ENCODE results near the gene CFAP299.
"Not testable (repeated sequence)": the region's sequence is repeated elsewhere in the genome, so short reads cannot be mapped to it uniquely, and the experiment has no call there.

CFAP299 gene

DNA sequence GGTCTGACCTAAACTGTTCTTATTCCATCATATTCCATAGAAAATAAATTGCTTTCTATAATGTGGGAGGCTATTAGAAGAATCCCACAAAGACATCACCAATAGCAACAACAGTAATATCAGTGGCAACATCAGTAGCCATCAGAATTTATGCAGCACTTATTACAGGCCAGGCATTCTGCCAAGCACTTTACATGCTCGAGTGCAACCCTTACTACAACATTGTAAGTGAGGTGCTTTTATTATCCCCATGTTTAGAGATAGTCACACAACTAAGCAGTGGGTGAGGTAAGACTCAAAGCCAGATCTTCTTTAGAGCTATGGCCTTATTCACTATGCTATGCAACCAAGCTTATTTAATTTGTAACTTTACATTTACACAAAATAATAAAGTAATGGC, 377.9 kb downstream of the CFAP299 start:
- no peak for DNase-seq (ENCODE audit: low read depth, low spot score)

DNA sequence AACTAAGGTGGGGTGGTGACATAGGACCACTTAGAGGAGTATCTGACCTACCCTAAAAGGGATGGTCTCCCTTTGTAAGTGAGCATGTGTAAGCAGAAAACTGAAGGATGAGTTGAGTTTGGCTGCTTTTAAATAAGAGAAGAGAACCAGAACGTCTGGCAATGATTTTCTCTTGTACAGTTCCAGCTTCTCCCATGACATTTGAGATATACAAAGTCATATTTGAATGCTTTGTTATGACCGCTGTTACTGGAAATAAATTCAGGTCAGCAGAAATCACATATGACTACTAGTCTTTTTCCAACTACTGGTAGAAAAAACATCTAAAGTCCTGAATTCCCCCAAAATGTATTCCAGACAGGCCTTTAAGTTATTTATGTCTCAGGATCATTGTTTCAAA, 381.7 kb downstream of the CFAP299 start:
- no peak for DNase-seq (ENCODE audit: low read depth, low spot score)

DNA sequence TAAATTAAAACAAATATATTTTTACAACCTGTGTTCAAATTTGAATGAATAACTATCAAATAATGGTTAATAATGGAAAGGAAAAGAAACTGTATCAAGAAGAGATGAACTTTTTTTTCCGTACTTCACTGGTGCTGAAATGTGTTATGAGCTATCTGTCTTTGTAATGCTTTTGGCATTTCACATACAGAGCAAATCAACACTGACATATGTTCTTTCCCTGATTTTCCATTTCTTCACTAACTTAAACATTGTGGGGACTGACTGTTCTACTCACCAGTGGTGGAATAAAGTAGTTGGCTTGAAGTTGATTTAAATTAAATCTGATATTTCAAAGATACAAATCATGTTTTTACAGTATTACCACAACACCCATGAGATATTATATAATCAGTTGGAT, 390.9 kb downstream of the CFAP299 start:
- no peak for DNase-seq (ENCODE audit: low read depth, low spot score)

DNA sequence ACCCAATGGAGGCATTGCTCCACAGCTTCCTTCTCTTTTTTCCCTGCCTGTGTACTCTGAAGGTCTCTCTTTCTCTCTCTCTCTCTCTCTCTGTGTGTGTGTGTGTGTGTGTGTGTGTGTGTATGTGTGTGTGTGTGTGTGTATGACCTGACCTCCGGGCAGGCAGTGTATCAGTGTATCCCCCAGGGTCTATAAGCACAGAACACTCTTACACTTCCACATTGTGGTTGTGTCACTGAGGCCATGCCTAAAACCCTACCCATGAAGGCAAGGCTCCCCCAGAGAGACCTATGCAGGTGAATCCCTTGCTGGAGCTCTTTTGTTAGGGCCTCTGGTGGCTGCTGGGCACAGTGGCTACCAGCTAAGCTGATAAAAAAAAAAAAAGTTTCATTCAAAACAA, 394.6 kb downstream of the CFAP299 start:
- DNase-seq (ENCODE audit: low read depth, low spot score), result no peak

DNA sequence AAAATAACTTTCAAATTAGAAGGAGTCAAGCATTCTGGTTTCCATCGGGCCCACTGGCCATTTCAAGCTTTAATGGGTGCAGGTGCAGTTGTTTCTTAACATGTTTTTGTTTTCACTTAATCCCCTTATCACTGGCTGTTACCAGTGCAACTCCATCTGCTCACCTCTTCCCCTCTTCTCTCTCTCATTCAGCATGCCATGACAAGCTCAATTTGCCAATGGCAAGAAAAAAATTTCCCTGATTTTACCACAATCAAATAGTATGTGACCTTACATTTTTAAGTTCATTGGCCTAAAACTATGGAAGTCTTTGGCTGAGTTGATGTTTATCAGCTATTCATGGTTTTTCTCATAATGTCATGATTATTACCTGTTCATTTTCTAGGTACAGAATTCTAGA, 395.9 kb downstream of the CFAP299 start:
- no peak for DNase-seq (ENCODE audit: low read depth, low spot score)

DNA sequence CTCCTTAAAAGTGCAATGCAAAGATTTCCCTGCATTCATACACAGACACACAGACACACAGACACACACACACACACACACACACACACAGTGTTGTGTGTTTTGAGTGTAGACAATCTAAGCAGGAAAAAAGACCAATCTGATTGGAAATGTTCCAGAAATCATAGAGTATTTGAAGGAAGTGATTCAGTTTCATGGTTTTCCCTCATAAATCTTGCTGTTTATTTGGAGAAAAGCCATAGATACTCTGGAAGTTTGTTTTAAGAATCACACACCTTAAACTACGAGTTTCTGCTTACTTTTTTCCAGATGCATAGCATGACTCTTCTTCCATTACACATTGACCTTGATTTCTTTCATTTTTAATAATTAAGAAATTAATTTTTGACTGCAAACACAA, 396.5 kb downstream of the CFAP299 start:
- no peak for DNase-seq (ENCODE audit: low read depth, low spot score)

DNA sequence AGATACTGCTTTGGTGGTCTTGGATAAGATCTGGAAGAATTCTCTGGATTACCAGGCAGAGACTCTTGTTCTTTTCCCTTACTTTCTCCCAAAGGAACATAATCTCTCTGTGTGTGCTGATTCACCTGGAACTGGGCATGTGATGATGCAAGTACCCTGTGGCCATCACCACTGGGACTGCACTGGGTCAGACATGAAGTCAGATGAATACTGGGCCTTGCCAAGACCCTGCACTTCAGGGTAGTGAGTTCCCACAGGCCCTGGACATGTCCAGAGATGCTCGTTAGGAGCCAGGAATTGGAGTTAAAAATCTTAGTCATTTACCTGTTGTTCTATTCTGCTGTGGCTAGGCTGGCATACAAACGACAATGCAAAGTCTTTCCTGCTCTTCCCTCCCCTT, 404.8 kb downstream of the CFAP299 start:
- DNase-seq (ENCODE audit: low read depth, low spot score), result no peak

DNA sequence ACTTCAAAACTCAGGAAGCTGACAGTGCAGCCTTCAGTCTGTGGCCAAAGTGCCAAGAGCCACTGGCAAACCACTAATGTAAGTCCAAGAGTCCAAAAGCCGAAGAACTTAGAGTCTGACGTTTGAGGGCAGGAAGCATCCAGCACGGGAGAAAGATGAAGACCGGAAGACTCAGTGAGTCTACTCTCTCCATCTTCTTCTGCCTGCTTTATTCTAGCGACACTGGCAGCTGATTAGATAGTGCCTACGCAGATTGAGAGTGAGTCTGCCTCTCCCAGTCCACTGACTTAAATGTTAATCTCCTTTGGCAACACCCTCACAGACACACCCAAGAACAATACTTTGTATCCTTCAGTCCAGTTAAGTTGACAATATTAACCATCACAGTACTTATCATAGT, 414.0 kb downstream of the CFAP299 start:
- not testable (repeated sequence) for DNase-seq (ENCODE audit: low read depth, low spot score)

DNA sequence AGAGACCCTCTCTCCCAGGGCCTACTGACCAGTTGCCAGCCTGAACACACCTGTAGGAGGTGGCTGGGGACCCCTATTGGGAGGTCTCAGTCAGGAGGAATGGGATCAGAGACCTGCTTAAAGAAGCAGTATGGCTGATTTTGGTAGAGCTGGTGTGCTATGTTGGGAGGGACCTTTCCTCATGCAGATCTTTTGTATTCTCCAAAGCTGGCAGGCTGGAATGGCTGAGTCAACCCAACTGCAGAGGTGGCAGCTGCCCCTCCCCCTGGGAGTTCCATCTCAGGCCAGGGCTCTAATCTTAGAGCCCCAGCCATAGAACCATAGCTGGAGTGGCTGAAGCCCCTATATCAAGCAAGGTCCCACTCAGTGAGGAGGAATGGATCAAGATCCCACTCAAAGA, 415.7 kb downstream of the CFAP299 start:
- no peak for DNase-seq (ENCODE audit: low read depth, low spot score)

DNA sequence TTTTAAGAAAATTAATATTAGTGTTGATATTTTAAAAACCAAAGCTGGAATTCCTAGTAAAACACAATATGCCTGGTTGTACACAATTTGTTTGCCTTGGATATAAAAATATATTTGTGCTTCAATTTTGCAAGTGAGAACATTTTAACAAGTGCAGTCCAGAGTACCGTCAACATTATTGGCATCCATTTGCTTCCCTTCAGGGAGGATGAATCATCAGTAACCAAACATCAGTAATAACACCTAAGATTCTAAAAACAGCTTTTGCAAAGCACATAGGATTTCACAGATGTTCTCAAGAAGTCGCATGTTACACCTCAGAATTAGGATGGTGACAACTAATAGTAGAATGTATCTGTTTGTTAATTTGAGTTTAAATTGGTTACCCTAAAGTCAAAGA, 432.4 kb downstream of the CFAP299 start:
- DNase-seq (ENCODE audit: low read depth, low spot score), result no peak

DNA sequence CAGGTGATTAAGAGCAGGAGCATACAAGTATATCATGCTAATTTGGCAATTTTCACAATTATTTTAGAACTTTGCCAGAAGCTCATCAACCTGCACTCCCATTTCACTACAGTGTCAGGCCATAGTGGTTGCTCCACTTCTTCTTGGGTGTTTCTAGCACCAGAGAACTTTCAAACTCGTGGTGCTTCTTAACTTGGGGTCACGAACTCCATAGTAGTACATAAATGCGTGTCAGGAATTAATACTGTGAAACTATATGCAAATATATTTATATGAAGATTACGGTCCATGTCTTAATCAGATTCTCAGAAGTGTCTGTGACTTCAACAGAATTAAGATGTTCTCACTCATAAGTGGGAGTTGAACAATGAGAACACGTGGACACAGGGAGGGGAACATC, 440.6 kb downstream of the CFAP299 start:
- DNase-seq (ENCODE audit: low read depth, low spot score), result no peak

DNA sequence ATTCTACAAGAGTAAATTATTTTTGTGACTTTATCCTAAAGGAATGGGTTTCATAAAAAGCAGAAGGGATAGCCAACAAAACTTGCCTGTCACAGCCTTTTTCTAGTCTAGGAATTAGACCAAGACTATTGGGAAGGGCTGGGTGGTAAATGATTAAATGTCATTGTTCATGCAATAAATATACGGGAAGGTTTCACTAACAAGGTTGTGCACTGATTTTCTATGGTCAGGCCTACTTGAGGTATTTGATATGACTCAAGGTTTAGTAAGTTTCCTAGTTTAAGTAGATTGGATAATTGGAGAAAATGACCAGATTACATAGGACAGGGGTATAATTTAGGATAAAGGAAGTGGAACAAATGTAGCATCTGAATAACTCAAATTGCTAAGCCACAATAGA, 445.9 kb downstream of the CFAP299 start:
- no peak for DNase-seq (ENCODE audit: low read depth, low spot score)

DNA sequence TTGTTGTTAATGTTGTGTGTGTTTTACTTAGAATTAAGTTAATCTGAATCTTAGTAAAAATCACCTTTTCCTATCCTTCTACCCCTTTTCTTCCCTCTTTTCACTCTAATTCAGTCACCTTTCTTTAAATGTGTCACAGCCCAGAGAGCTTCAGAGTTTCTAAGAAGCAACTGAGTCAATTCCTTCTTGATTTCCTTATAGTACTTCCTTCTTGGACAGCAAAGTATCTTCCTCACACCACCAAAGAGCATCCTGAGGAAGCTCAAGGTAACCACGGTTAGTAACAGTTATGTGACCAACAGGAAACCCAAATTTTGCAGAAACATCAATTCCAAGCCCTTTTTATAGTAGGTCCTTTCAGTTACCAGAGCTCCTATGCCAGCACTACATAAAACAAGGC, 451.8 kb downstream of the CFAP299 start:
- DNase-seq (ENCODE audit: low read depth, low spot score), result no peak

DNA sequence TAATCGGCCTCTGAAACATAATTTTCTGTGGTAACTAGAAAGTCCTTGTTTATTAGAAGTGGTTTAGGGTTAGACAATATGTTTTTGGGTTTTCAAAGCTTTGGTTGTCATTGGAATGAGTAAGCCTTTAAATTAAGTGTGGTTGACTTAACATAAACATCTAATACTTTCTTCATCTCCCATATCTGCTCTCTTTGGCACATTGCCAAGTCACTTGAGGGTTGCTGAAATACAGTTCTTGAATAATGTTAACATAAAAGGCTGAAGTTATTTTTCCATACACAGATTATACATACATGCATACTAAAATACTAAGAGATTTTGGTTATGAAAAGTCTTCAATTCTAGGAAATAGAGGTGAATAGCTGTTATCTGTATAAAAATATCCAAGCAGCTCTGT, 453.3 kb downstream of the CFAP299 start:
- DNase-seq (ENCODE audit: low read depth, low spot score), result no peak

DNA sequence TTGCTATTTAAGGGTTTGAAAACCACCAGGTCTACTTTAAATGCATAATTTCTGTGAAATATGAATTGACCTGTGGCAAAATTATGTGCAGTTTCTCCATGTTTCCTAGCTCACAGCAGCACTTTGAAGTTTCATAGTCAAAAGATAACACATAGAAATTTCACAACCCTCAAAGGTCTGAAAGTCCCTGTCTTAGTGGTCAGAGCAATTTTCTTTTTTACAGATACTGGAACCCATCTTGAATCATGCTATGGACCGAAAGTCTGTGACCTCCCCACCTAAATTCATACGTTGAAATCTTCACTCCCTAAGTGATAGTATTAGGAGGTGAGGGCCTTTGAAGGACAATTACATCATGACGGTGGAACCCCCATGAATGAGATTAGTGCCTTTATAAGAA, 454.6 kb downstream of the CFAP299 start:
- no peak for DNase-seq (ENCODE audit: low read depth, low spot score)

DNA sequence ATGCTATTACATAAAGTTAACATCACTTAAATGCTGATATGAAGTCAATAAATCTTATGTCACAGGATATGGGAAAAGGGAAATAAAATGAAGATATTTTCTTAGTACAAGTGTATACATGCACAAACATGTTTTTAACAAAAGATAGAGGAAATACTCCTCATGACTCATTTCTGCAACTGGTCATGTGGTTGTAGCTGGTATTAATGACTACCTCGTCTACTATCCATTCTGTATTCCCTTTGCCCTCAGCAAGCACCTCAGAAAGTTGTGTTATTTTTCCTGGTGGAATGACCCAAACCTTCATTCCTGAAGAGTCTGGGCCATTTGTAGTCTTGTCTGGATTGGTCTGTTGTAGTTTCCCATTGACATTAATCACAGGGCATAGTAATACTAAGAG, 458.1 kb downstream of the CFAP299 start:
- not testable (repeated sequence) for DNase-seq (ENCODE audit: low read depth, low spot score)

DNA sequence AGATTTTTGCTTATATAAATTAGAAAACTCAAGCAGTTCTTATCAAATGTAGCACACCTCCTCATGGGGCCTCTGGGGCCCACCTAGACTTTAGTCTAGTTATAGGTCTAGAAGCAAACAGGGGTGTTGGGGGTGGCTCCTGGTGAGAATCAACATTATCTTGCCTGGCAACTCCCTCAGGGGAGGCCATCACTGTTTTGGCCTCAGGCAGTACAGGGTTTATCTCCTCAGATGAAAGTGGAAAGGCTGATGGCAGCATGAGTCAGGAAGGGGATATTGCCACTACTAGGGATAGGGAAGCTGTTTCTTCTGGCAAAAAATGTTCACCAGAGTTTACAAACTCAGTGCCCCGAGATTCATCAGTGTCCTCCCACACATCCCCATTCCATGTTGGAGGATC, 462.6 kb downstream of the CFAP299 start:
- DNase-seq (ENCODE audit: low read depth, low spot score), result no peak

DNA sequence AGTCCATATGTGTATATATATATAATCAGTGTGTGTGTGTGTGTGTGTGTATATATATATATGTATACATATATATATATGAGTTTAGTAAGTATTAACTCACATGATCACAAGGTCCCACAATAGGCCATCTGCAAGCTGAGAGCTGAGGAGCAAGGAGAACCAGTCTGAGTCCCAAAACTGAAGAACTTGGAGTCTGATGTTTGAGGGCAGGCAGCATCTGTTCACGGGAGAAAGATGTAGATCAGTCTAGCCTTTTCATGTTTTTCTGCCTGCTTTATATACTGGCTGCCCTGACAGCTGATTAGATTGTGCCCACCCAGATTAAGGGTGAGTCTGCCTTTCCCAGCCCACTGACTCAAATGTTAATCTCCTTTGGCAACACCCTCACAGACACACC, 465.2 kb downstream of the CFAP299 start:
- not testable (repeated sequence) for DNase-seq (ENCODE audit: low read depth, low spot score)

DNA sequence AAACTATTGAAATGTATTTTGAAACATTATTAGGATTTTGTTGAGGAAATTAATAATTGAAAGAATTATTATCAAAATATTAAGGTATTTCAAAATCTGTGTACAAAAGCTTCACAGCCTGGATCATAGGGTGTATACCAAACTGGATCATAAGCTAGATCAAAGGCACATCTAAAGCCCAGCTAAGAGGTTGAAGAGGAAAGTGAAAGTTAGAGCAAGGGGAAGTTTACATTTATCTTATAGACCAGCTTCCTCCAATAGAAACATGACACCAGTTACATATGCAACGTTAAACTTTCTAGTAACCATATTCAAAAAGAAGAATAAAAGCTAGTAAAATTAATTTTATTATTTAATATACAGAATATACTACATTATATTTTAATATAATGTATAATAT, 467.8 kb downstream of the CFAP299 start:
- no peak for DNase-seq (ENCODE audit: low read depth, low spot score)

DNA sequence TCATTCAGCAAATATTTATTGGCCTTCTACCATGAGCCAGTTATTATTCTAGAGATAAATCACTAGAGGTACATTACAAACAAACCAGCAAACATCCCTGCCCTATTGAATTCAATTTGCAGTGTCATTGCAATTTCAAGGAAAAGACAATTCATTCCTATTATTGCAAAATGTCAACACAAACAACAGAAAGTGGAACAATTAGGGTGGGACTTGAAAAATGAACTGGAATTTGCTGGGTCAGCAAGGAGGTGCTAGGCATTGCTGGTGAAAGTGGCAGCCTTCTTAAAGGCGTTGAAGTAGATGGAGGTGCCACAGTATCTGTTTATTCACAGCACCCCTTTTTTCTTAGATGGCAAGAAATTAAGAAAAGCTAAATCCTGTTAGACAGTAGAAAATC, 470.9 kb downstream of the CFAP299 start:
- DNase-seq (ENCODE audit: low read depth, low spot score), result no peak

DNA sequence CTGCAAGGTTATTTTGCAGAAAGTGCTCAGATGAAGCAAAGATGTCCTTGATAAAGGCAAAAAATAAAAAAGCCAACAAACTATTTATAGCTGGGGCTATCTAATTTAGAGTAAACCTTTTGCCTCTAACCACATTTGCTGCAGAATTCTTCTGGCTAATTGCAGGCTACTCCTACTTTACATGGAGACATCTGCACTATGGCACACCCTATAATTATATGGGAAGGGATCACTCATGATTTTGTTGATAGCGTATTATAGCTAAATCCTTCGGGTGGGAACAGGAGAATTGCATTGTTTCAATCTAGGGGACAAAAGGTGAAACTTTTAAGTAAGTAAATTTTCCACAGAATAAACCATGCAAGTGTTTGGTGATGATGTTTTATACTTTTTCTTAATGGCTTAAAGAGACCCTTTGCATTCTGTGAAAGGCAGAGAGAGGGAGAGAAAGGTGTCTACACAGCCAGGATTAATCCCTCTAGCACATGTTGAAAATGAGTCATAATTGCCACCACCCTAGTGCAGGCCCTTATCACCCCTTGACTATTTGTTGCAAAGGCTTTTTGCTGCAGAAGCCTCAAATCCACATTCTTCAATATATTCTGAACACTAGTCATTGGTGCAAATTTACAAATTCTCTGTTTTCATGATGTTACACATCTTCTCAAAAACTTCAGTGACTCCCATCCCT, 473.7 kb downstream of the CFAP299 start:
- DNase-seq (ENCODE audit: low read depth, low spot score), result no peak

DNA sequence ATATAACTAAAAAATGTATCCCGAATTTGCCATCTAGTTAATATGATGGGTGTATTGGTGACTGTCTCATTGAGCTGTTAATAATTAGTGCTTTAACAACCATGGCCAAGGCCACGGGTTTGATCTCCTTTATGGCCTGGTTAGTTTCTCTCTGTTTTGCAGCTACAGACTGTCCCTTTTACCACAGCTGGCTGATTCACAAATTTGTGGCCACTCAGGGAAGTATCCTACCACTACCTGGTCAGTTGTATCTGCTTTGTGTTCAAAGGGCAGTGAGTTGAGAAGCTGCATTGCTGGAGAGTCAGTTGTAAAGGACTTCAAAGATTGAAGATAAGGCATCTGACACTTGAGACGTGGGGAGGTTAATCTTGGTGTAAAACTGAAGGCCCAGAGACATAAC, 475.9 kb downstream of the CFAP299 start:
- no peak for DNase-seq (ENCODE audit: low read depth, low spot score)

DNA sequence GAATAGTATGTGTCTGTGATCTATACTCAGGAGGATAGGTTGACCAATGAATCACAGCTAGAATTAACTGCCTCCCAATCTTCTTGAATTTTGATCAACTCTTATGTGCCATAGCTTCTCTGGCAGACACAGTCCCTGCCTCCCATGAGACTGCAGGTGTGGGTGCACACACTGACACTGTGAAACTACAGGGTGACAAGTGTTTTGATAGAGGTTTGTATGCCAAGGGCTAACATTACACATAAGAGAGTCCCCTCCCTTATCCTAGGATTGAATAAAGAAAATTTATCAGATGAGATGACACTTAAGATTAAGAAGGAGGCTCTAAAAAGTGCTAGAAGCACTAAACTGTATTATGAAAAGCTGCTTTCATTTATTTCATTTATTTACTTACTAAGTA, 476.6 kb downstream of the CFAP299 start:
- no peak for DNase-seq (ENCODE audit: low read depth, low spot score)

DNA sequence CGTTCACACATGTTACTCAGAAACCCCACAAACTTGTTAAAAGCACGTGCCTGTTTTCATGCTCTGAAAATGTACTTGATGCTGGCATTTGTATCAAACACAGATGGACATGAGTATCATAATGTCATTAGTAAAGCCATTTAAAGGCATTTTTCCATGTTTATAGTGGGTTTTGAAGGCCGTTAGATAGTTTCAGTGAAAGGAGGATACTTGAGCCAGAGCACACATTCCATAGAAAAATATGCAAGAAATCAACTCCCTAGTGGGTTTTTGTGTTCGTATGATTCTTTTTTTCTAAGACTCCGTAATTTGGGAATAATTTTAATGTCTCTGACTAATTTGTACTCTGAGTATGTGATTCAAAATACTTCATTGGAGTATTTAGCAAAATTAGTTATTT, 478.7 kb downstream of the CFAP299 start:
- DNase-seq (ENCODE audit: low read depth, low spot score), result no peak
